Body of pancreas (tissue), 4 donors: Measurements from ENCODE around the gene USP12. TPM values are rescaled to one million over a fixed set of nuclear protein-coding genes. Genes with fewer than 3 reads are reported as not detected.
"Not testable (repeated sequence)": the region's sequence is repeated elsewhere in the genome, so short reads cannot be mapped to it uniquely, and the experiment has no call there.

Experiments
- ATAC-seq: fragments of 150-250 bp; one replicate; pipeline ENCODE4 v1.9.1; 2016
- DNase-seq, 4 donors: peaks; one replicate each; pipeline ENCODE4 v3.0.0-alpha.2; 2019
- H3K27ac ChIP-seq, 4 donors: fragments of 200-600 bp; sonication (generic); 1 replicate in 3 of 4; 2 replicates in 1 of 4; pipeline versions ENCODE4 v1.5.1 to v1.6.1; 2016 to 2019; ENCODE audit warnings: mild to moderate bottlenecking in 1 of 4, mixed read lengths in 1 of 4, moderate library complexity in 1 of 4
- H3K27me3 ChIP-seq, 2 donors: fragments of 200-600 bp; sonication (generic); one replicate each; pipeline ENCODE4 v1.6.0; 2016; ENCODE audit warnings: mild to moderate bottlenecking in 1 of 2
- H3K36me3 ChIP-seq, 2 donors: fragments of 200-600 bp; sonication (generic); replicated peaks in 1 of 2; 2 replicates each; pipeline ENCODE4 v1.5.1; 2016; ENCODE audit warnings: low read depth in 2 of 2; ENCODE audit not compliant: insufficient read depth in 1 of 2
- H3K4me1 ChIP-seq: fragments of 200-600 bp; sonication (generic); one replicate; pipeline ENCODE4 v1.6.0; 2016
- H3K4me3 ChIP-seq, 2 donors: fragments of 200-600 bp; sonication (generic); 1 replicate in 1 of 2; 2 replicates in 1 of 2; pipeline ENCODE4 v1.5.1; 2016 to 2019
- H3K9me3 ChIP-seq, 3 donors: fragments of 200-600 bp; sonication (generic); 1 replicate in 2 of 3; 2 replicates in 1 of 3; pipeline ENCODE4 v1.5.1; 2016
- CTCF ChIP-seq, 7 experiments: fragments of 450-650 bp in 4 of 7; fragments of 200-600 bp in 3 of 7; sonication (generic) in 3 of 7; IDR thresholded peaks; one replicate each; pipeline ENCODE4 v1.5.1; 2016 to 2019; ENCODE audit warnings: antibody characterized with exemption in 7 of 7
- POLR2A ChIP-seq, 3 donors: fragments of 450-650 bp; IDR thresholded peaks; one replicate each; pipeline ENCODE4 v1.6.1; 2016; ENCODE audit warnings: antibody characterized with exemption in 3 of 3, mild to moderate bottlenecking in 2 of 3
- WGBS, 2 donors: methylation state at CpG; one replicate each; pipeline ENCODE4 v1.1.5; 2017; 5-methylcytosine and 5-hydroxymethylcytosine counted together
- intact Hi-C: fragments of 100-400 bp; cut with DNase I; formaldehyde crosslinking; loops from one replicate; pipeline ENCODE4 v1.15.1; 2023
- total RNA-seq, 2 donors: library from RNA; depleted of rRNA; stranded (reverse); fragments of >200 nt; gene quantifications; one replicate each; pipeline ENCODE4 v1.1.0, GENCODE V29; 2016

USP12 gene
- total RNA-seq, 2 donors from 2014 or later, result 12.9 to 16.9 TPM

GRCh38 chr13:27149702-27150101, 21.9 kb downstream of the USP12 start:
- ATAC-seq (no peak), DNase-seq (no peak)
- TF ChIP-seq CTCF (IDR thresholded peaks at IDR 0.05) (no peak), POLR2A (IDR thresholded peaks at IDR 0.05) (no peak)
- Histone ChIP-seq H3K4me1 (peaks cover 24% of the 10 kb centered on the region), H3K9me3 (no peaks in the 10 kb centered on the region), H3K27me3 (no peaks in the 10 kb centered on the region), H3K27ac (no peak overlapping the region), H3K36me3 (no peaks in the 10 kb centered on the region), H3K4me3 (no peak overlapping the region)
- intact Hi-C loops, result no loop called here
- 86 to 87% methylated on average over 6 of the region's 6 CpGs for WGBS, 2 donors

- H3K9me3 ChIP-seq, result no peaks in the 10 kb centered on the region
- H3K27me3 ChIP-seq, result no peaks in the 10 kb centered on the region
- no peak for ATAC-seq
- TF ChIP-seq POLR2A (IDR thresholded peaks at IDR 0.05) (no peak), CTCF (IDR thresholded peaks at IDR 0.05) (no peak)
- 89 to 91% methylated on average over 6 of the region's 6 CpGs for WGBS, 2 donors
- H3K27ac ChIP-seq, result no peak overlapping the region
- DNase-seq, result no peak
- no peak overlapping the region for H3K4me3 ChIP-seq
- peaks cover 18% of the 10 kb centered on the region for H3K4me1 ChIP-seq
- intact Hi-C loops, result no loop called here
- no peaks in the 10 kb centered on the region for H3K36me3 ChIP-seq
Observed at GRCh38 chr13:27148900-27149299, 22.7 kb downstream of the USP12 start.

GRCh38 chr13:27147530-27148170, 24.0 kb downstream of the USP12 start:
- H3K36me3 ChIP-seq, result no peaks in the 10 kb centered on the region
- no peak overlapping the region for H3K4me3 ChIP-seq
- no peak for TF ChIP-seq CTCF (IDR thresholded peaks at IDR 0.05)
- TF ChIP-seq POLR2A (IDR thresholded peaks at IDR 0.05), result no peak
- ATAC-seq (no peak), DNase-seq (no peak)
- no peaks in the 10 kb centered on the region for H3K27me3 ChIP-seq
- H3K9me3 ChIP-seq, result no peaks in the 10 kb centered on the region
- H3K4me1 ChIP-seq, result peaks cover 18% of the 10 kb centered on the region
- intact Hi-C loops, result no loop called here
- WGBS, 2 donors, result 88 to 92% methylated on average over 8 of the region's 8 CpGs
- no peak overlapping the region for H3K27ac ChIP-seq

GRCh38 chr13:27141746-27142145, 29.9 kb downstream of the USP12 start:
- Histone ChIP-seq H3K4me1 (peaks cover 2% of the 10 kb centered on the region), H3K36me3 (no peaks in the 10 kb centered on the region), H3K27ac (no peak overlapping the region), H3K4me3 (no peak overlapping the region), H3K27me3 (no peaks in the 10 kb centered on the region), H3K9me3 (no peaks in the 10 kb centered on the region)
- ATAC-seq (no peak), DNase-seq (no peak)
- TF ChIP-seq CTCF (IDR thresholded peaks at IDR 0.05) (no peak), POLR2A (IDR thresholded peaks at IDR 0.05) (no peak)
- intact Hi-C loops, result no loop called here
- WGBS, 2 donors, result 93 to 98% methylated on average over 5 of the region's 5 CpGs

GRCh38 chr13:27141159-27141558, 30.5 kb downstream of the USP12 start:
- H3K27me3 ChIP-seq, H3K27ac ChIP-seq, H3K4me1 ChIP-seq, DNase-seq, ATAC-seq, H3K36me3 ChIP-seq, H3K9me3 ChIP-seq, H3K4me3 ChIP-seq, intact Hi-C loops: not testable (repeated sequence)
- WGBS, 2 donors, result 94 to 96% methylated on average over 5 of the region's 5 CpGs
